GM19023 (cell line): ENCODE measurements around the gene SLC1A3.
"Not testable (repeated sequence)": the region's sequence is repeated elsewhere in the genome, so short reads cannot be mapped to it uniquely, and the experiment has no call there.

Source experiments
- ATAC-seq: cut with Tn5 transposase; IDR thresholded peaks from one replicate; pipeline ENCODE4 v1.9.1; 2021; ENCODE audit warnings: mild to moderate bottlenecking, moderate library complexity; ENCODE audit not compliant: unreplicated experiment

Gene SLC1A3

DNA sequence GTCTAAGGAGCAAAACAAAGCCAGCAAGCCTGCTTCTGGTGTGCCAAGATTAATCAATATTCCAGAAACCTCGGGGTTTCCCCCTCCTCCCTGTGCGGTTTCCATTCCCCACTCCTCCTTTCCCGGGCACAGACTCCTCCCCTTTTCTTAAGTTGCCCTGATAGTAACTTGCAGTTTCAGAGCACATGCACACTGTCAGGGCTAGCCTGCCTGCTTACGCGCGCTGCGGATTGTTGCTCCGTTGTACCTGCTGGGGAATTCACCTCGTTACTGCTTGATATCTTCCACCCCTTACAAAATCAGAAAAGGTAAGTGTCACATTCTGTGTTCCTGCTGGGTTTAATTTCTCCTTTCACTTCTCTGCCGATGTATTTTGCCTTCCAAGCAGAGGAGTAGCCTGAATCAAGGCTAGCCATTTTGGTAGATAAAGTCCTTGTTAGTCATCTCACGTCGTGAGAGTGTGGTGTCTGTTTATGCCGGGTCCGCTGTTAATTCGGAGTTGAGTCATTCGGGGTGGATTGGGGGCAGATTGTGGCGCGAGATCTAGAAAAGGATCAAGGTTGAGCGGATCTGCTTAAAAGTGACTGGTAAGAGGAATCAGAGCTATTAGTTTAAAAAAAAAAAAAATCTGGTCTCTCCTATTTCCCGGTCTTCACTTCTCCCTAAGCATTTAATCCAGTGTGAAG is at the start of gene SLC1A3:
TSS of gene SLC1A3 (plus strand) at position 179 of the 686 bp plus-strand sequence. CDS start 1,818 bp downstream, outside the sequence.
- peak; percentile 92 for ATAC-seq

DNA sequence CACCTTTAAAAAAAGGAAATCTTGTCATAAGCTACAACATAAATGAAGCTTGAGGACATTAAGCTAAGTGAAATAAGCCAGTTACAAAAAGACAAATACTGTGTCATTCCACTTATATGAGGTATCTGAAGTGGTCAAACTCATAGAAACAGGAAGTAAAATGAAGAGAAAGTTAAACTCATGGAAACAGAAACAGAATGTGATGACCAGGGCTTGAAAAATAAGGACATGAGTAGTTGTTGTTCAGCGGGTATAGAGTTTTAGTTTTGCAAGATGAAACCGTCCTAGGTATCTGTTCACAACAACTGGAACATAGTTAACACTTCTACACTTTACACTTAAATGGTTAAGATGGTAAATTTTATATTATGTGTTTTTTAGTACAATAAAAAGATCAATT is 47.8 kb upstream of the SLC1A3 start:
- no peak for ATAC-seq

DNA sequence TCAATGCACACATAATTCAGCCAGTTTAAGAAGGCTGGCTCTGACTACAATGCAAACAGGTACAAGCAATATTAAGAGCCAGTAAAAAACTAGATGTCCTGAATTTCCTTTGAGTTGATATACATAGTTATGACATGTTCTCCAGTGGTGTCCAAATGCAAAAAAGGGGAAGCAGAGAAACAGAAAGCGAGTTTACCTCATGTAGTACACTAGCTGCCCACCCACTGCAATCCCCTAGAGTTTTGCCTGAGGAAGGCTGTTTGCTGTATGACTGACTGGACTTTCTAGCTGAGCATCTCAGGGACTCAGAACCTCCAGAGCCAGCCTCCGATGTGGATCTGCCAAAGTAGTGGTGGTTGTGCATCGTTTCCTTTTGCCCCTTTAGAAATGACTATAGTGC is 44.8 kb upstream of the SLC1A3 start:
- ATAC-seq: no peak

DNA sequence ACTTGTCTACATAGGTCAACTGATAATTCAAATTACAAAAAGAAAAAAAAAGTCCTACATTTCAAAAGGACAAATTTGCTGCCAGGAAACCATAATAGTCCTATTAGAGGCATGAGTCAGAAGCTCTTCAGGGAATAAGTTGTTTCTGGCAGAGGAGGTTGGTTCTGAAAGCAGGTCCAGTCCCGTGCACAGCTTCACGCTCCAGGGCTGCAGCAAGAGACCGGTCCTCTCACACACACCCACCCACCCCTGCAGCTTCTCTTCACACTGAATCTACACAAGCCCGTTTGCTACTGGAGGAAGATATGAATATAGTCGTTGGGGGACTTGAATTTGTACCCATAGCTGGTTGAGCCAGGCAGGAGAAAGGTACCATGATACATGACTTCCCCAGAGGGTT is 36.9 kb upstream of the SLC1A3 start:
- ATAC-seq: no peak

DNA sequence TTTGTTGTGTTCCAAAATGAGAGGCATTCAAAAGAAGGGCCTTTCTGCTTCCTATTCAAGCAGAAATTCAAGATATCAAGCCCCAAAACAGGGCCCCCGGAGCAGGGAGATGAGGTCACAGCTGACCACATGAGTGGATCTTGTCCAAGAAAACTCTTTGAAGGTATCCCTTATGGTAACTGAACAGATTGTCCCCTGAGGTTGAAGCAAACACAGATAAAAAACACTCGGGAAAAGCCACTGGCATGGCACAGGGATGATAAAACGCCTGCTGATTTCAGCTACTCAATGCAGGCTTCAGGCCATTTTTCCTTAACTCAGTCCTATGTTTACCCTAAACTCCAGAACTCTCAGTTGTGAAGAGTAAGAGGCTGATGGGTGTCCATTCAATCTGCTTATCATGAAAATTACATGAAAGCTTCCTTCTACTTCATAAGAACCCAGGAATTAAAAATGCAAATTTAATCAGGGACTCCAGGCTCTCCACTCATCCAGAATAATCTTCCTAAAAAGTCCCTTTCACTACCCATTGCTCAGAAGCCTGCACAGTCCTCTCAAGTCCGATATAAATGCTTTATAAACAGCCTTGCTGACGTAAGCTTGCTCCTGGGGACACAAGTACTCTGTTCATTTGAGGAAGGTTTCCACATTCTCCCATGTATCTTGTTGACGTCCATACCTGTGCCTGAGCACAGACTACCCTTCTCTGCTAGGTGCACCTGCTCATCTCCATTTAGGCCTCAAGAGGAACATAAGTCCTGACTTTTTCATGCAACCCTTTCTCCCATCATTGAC is 35.9 kb upstream of the SLC1A3 start:
- no peak for ATAC-seq

DNA sequence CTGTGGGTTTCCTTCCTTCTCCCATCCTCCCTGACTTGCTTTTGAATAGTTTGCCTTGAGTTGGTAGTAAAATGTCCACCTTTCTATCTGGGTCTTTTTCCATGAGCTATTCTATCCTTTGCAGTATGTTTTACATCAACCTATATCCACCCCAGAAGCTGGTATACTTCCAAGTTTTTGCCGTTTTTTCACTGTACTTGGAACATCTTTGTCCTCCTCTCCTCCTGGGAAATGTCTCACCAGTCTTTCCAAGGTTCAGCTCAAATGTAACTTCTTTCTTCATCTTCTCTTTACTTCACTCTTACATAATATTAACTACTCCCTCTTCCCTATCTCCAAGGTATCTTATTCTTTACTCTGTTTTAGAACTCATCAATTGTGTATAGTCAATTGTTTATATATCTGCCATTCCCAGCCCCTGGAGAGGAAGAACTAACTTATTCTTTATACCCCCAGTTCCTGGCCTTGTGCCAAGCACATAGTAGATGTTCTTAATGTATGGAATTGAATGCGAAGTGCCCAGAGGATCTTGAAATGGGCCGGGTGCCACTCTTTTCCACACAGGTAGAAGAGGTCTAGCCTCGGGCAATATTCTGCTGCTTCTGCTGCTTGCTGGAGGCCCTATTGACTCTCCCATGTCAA is 34.9 kb upstream of the SLC1A3 start:
- ATAC-seq: no peak

DNA sequence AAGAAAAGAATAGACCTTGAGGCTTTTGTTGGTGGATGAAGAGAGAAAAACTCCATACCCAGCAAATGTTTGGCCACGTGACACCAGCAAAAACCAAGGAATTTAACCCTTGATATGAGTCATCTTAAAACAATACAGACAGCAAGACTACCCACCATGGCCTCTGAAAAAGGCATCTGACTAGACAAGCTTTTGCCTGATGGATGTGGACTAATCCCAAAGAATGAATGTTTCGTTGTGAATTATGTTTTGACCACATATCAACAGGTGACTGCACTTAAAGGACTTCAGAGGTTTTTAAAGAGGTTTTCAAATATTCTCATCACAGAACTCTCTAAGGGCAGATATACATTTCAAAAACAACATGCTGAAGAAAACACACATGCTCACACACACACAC is 33.0 kb upstream of the SLC1A3 start:
- ATAC-seq: no peak

DNA sequence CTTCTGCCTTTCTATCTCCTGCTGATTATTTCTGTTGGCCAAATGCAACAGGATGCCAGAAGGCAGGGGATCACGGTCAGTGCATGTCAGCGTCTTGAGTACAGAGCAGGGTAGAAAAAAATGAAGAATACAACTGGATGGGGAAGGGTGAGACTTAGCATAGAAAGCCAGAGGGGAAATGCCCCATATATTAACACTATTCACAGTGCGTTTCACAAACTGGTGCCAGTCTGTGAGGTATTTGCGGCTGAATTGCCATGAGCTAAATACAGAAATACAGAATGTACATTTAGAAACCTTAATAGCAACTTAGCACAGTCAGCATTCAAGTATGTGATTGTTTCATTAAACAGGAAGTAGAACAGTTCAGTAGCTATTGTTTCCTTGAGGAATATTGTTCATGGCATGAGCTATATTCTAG is 31.0 kb upstream of the SLC1A3 start:
- no peak for ATAC-seq

DNA sequence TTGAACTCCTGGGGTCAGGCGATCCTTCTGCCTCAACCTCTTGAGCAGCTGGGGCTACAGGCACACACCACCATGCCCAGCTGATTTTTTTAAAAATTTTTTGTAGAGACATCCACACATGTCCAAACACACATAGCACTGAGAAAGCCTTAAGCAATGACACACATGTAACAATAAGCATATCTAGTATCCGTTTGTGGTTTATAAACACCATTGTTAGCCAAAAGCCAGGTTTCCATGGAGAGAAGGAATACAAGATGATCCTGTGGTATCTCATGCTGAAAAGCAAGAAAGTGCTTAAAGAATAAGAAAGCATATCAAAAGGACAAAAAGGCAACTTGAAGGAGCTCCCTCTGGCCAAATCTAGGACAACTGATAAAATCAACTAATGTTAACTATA is 29.7 kb upstream of the SLC1A3 start:
- no peak for ATAC-seq

DNA sequence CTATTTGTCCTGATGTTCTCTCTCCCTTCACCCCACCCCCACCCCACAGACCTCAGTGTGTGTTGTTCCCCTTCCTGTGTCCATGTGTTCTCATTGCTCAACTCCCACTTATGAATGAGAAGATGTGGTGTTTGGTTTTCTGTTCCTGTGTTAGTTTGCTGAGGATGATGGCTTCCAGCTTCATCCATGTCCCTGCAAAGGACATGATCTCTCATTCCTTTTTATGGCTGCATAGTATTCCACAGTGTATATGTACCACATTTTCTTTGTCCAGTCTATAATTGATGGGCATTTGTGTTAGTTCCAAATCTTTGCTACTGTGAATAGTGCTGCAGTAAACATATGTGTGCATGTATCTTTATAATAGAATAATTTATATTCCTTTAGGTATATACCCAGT is 26.5 kb upstream of the SLC1A3 start:
- not testable (repeated sequence) for ATAC-seq

DNA sequence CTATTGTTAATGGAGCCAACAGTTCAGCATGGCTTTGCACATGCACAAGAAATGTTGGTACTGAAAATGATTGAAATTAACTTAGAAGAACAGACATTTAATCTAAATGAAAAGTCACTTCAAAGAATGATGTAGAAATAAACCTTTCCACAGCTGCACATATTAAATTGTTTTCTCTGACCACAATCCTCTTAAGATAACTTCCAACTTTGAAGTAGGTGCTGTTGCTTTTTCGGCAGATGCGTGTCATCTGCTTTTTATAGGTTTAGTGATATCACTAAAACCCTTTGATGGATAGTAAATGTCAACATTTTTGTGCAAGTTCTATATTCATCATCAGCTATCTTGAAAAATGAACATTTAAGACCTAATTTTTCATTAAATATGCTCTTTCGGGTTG is 25.3 kb upstream of the SLC1A3 start:
- no peak for ATAC-seq

DNA sequence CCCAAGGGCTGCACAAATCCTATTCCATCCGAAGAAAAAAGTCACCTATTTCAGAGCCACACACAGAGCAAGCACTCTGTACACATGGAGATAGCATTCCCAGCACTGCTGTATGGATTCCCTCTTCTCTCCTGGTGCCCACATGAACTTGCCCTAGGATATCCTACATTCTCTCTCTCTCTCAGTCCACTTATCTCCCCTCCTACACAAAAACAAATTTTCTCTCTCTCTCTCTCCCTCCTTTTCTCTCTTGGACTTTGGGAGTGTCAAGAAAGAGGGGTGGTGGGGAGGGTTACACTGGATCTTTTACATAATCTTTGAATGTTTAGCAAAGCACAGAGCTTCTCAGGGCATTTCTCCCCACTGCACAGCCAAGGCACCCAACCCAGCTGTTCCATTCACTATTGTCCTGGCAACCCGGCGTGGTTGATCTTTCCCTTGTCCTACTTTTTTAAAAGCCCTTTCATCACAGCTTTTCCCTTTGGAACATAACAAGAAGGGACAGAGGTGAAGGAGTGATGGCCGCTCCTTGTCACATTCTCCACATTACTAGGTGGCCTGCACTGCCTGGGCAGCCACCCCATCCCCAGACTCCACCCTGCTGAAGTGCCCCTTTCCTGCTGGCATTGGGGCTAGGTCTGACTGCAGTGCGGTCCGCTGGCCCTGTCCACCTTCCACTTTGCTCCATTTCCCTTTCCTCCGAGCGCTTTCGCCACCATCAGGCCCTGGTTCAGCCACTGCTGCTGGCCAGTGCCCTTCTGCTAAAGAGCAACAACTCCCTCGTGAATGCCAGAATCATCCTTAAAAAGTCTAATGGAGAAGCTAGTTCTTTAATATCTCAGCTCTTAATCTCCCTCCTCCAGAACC is 22.2 kb upstream of the SLC1A3 start:
- ATAC-seq: no peak

DNA sequence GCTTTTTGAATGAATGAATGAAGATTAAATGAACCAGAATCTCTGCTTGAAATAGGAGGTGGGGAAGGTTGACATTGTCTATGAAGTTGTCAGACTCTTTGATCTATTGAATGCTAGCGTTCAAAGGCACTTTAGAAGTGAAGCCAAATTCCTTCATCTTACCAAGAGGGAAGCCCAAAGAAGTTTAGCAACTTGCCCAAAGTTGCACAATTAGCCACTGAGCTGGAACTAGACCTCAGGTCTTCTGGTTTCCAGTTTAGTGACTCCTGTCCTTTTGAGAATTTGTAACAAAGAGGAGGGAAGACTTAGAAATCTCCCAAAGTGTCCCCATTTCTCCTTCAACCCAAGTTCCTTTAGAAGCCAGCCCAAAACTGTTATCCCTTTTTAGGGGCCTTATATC is 20.7 kb upstream of the SLC1A3 start:
- ATAC-seq: no peak

DNA sequence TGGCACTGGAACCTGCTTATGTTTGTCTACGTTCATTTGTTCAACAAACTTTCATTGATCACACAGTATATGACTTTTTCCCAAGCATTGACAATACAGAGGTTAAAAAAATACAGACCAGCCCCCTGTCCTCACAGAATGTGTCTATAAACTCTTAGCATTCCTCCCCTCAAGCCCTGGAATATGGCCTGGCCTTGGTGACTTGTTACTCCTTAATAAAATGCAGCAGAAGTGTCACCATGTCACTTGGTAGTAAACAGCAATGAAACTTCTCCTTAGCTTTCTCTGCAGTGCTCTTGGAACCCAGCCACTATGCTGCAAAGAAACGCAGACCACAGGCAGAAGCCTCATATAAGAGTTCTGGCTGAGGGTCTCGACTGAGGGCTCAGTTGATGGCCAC is 19.1 kb upstream of the SLC1A3 start:
- no peak for ATAC-seq

DNA sequence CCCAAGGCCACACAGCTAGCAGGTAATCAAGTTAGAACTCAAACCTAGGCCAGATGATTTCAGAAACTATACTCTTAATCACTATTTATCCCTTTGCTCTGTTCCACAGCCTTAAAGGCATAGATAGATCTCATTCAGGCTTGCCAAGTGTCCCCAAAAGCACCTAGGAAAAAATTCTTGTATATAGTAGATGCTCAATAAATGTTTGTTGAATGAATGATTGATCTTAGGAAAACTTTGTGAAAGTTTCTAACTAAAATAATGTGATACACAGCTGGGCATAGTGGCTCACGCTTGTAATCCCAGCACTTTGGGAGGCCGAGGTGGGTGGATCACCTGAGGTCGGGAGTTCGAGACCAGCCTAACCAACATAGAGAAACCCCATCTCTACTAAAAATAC is 16.7 kb upstream of the SLC1A3 start:
- not testable (repeated sequence) for ATAC-seq

DNA sequence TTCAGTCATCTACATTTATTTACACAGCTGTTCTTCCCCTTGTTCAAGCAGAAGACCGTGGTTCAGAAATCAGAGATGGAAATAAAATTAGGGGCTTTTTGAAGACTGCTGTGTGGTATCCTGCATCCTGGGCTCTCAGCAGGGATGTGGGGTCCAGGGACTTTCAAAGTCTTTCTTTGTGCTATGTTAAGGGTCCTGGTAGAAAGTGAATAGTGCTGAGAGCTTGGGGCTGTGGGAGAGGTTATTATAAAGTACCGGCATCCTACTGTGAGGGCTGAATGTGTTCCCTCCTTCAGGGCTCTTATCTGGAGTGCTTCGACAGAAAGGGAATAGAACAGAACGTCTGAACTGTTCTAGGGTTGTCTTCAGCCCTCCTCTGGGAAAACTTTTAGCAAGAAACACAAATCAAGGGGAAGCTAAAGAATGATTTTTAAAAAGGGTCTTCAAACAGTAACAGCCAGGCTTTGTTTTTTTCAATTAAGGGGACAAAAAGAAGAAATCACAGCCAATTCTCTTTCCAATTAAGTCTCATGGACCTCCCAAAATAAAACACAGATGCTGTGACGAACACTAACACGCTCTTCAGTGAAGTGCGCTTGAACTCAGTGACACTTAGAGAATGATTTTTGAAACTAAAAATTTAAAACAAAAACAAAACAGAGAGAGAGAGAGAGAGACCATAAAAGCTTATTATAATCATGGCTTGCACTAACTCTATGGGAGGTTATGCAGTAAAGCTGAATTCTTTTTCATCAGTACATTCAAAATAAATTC is 15.7 kb upstream of the SLC1A3 start:
- no peak for ATAC-seq

DNA sequence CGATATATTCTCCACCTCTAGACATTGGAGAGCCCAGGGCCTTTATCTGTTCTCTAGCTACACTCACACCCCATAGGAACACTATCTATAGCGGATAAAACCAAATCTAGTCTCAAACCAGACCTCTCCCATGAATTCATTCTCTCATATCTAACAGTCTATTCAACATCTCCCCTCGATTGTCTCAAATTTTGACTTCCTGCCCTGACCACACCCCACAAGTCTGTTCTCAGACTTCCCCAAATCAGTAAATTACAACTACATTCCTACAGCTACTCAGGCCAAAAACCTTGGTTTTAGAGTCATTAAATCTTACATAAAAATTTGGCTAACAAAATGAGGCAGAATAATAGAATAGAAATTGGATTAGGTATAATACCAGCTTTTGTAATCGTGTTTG is 12.5 kb upstream of the SLC1A3 start:
- no peak for ATAC-seq

DNA sequence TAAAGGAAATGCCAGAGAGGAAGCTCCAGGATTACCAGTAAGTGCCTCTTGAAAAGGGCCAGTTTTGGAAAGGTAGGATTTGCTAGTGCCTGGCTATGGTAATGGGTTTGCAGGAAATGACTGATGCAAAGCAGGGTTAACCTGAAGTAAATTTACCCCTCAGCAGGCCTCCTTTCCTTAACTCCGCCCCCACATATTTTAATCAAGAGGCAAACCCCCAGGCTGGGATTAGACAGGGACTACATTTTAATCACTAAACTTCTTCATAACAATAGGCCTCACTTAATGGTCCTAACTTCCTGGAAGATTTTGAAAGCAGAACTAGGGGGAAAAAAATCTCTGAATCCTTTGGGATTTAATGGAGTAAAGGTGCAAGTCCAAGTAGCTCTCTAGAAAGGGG is 10.2 kb upstream of the SLC1A3 start:
- ATAC-seq: no peak

DNA sequence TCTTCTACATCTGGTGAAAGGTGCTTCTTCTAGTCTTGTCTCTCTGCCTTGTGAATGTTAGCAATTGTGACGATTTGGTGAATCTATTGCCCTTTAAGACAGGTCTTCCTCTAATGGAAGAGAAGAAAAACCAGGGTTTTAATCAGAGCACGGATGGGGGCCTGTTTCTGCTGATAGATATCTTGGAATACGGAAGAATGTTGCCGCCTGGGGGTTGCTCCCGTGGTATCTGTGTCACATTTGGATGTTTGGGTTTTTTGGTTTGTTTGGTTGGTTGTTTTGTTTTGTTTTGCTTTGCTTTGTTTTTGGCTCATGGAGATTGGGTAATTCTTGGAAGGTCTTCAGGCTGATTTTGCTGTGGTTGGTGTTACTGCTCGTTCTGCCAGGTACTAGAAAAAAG is 9.7 kb upstream of the SLC1A3 start:
- no peak for ATAC-seq

DNA sequence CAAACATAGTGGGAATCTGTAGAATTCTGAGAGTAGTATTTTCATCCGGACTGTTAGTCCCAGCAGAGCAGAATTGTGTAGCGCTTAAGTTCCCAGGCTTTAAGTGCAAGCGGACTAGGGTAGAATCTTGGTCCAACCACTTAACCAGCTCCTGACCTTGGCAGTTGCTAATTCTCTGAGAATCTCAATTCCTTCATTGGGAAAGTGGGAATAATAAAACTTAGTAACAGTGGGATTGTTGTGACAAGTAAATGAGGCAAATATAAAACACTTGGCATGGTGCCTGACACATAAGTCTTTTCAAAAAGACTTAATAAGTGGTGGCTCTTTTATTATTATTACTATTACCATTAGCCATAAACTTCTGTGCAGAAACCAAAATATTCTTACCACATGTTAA is 8.4 kb upstream of the SLC1A3 start:
- ATAC-seq: no peak
